HG03565 (cell line): ENCODE results near the gene GPRIN3.
"Not testable (repeated sequence)": the region's sequence is repeated elsewhere in the genome, so short reads cannot be mapped to it uniquely, and the experiment has no call there.

ENCODE experiments used
- ATAC-seq: cut with Tn5 transposase; IDR thresholded peaks from one replicate; pipeline ENCODE4 v1.9.1; 2021; ENCODE audit warnings: mild to moderate bottlenecking, moderate library complexity; ENCODE audit not compliant: unreplicated experiment

GPRIN3 gene

GRCh38 chr4:89221167-89221867 is 86.3 kb downstream of the GPRIN3 start:
- ATAC-seq, result no peak

GRCh38 chr4:89218587-89218986 is 89.0 kb downstream of the GPRIN3 start:
- no peak for ATAC-seq

GRCh38 chr4:89217604-89218003 is 90.0 kb downstream of the GPRIN3 start:
- ATAC-seq, result no peak

GRCh38 chr4:89216866-89217265 is 90.7 kb downstream of the GPRIN3 start:
- ATAC-seq, result no peak

DNA sequence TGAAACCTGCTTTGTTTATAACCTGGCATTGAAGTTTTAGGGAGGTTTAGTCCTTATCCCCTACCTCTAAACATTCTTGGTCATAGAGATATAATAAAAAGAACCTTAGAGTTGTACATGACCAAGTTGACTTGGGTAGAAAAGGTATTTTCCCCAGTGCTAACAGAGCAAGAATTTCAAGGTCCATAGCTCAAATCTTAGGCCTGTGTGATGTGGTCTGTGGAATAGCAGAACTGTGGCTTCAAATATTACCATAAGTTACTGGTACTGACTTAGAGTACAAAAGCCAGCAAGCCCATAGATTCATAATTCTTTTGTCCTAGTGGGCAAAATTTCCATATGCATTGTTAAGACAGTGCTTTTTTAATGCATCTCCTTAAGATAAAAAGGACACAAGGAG is 91.2 kb downstream of the GPRIN3 start:
- no peak for ATAC-seq

GRCh38 chr4:89215736-89216135 is 91.9 kb downstream of the GPRIN3 start:
- ATAC-seq, result no peak

DNA sequence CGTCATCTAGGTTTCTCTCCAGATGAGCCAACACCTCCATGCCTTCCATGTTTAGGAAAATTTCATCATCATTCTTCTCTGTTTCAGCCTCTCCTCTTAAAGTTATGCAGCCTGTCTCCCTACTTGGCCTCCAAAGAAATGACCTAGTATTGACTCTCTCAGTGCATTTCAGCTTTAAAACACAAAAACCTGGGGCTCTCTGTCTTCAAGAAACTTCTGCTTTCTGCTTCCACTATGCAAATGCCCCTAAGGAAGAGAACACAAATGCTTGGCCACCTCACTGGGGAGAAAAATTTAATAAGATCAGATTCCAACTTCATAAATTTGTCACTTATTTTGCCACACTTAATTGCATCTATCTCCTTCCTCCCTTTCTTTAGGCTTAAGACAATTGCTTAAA is 93.3 kb downstream of the GPRIN3 start:
- no peak for ATAC-seq

- no peak for ATAC-seq
Measured at GRCh38 chr4:89213382-89213701, 94.3 kb downstream of the GPRIN3 start.

- no peak for ATAC-seq
Measured at GRCh38 chr4:89212666-89213381, 94.8 kb downstream of the GPRIN3 start.

GRCh38 chr4:89204624-89205023 is 103.0 kb downstream of the GPRIN3 start:
- no peak for ATAC-seq

- ATAC-seq, result no peak
Measured at GRCh38 chr4:89203902-89204301, 103.7 kb downstream of the GPRIN3 start.

DNA sequence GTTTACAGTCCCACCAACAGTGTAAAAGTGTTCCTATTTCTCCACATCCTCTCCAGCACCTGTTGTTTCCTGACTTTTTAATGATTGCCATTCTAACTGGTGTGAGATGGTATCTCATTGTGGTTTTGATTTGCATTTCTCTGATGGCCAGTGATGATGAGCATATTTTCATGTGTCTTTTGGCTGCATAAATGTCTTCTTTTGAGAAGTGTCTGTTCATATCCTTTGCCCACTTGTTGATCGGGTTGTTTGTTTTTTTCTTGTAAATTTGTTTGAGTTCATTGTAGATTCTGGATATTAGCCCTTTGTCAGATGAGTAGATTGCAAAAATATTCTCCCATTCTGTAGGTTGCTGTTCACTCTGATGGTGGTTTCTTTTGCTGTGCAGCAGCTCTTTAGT is 108.2 kb downstream of the GPRIN3 start:
- not testable (repeated sequence) for ATAC-seq

DNA sequence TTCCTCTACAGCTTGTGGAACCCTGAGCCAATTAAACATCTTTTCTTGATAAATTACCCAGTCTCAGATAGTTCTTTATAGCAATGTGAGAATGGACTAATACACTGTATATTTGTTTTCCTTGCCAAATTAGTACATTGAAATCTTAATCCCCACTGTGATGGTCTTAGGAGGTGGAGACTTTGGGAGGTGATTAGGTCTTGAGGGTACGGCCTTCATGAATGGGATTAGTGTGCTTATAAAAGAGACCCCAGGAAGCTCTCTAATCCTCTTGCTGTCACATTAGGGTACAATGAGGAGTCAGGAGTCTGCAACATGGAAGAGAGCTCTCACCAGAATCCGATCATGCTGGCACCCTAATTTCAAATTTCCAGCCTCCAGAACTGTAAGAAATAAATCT is 109.7 kb downstream of the GPRIN3 start:
- no peak for ATAC-seq

DNA sequence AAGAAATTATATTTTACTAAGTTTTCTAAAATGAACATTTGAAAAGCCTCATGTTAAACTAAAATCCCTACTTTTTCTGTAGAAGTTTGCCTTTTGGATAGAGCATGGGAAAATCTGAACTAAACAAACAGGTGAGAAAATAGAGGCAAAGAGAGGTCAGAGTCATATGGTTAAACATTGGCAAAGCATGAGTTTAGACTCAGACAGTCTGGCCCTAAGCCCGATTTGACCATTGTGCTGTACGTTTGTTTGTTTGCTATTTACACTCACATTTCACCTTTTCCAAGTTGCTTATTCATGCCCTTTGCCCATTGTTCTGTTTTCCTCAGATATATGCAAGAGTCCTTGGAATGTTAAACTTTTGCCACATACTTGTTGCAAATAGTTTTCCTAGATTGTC is 110.9 kb downstream of the GPRIN3 start:
- no peak for ATAC-seq

- ATAC-seq, result no peak
Measured at GRCh38 chr4:89196056-89196674, 111.4 kb downstream of the GPRIN3 start.

GRCh38 chr4:89193843-89194242 is 113.8 kb downstream of the GPRIN3 start:
- no peak for ATAC-seq
